ENCODE data around the gene MYH11.
"Not testable (repeated sequence)": the region's sequence is repeated elsewhere in the genome, so short reads cannot be mapped to it uniquely, and the experiment has no call there.

The MYH11 gene

GRCh38 chr16:15729152-15729551, 127.7 kb downstream of the MYH11 start:
- Histone ChIP-seq H3K4me2 (ENCODE audit: insufficient read depth, low read length, poor library complexity, severe bottlenecking) (no peak overlapping the region), H4K8ac (ENCODE audit: low read depth, low read length) (peak overlapping the region; percentile 32), H2BK15ac (ENCODE audit: low read length) (no peak overlapping the region), H2BK5ac (ENCODE audit: low read length) (no peak overlapping the region), H3K4ac (ENCODE audit: low read length) (no peak overlapping the region), H3K79me1 (ENCODE audit: low read depth, low read length) (no peaks in the 10 kb centered on the region), H4K91ac (ENCODE audit: low read depth, low read length, poor library complexity) (no peak overlapping the region), H2BK12ac (ENCODE audit: low read length) (no peak overlapping the region), H3K4me3 (ENCODE audit: low read length in 2 of 2) (no peak overlapping the region), H2AK5ac (ENCODE audit: low read depth, low read length) (no peak overlapping the region), H3K27me3 (ENCODE audit: control insufficient read depth in 3 of 3, insufficient read depth in 3 of 3, low read depth in 1 of 3, low read length in 3 of 3) (no peaks in the 10 kb centered on the region), H3K18ac (ENCODE audit: low read length) (peak overlapping the region; percentile 19), H2AFZ (ENCODE audit: low read length) (no peak overlapping the region), H3K27ac (replicated peaks; ENCODE audit: low read length) (no peak overlapping the region), H3K4me1 (ENCODE audit: control insufficient read depth in 2 of 2, insufficient read depth in 1 of 2, low read depth in 1 of 2, low read length in 2 of 2) (no peaks in the 10 kb centered on the region), H3K23ac (ENCODE audit: low read depth, low read length, poor library complexity) (peak overlapping the region; percentile 86), H3K36me3 (replicated peaks in 1 of 2; ENCODE audit: control insufficient read depth in 2 of 2, insufficient read depth in 2 of 2, low read length in 2 of 2) (peaks cover 7 to 18% of the 10 kb centered on the region in 2 donors), H3K9ac (ENCODE audit: low read depth, low read length, poor library complexity) (peak overlapping the region; percentile 30), H2BK120ac (ENCODE audit: low read depth, low read length) (no peak overlapping the region), H3K14ac (ENCODE audit: low read length) (no peak overlapping the region), H3K9me3 (replicated peaks in 1 of 2; ENCODE audit: control insufficient read depth in 2 of 2, insufficient read depth in 1 of 2, low read depth in 1 of 2, low read length in 2 of 2) (no peaks in the 10 kb centered on the region)
- WGBS, 2 donors (ENCODE audit: extremely low coverage in 2 of 2, insufficient read length in 2 of 2, insufficient replicate concordance in 1 of 2), result no CpG with 5 or more reads among the region's 7 CpGs
- DNase-seq (ENCODE audit: low spot score), result no peak

- not testable (repeated sequence) for H3K9me3 ChIP-seq (replicated peaks in 1 of 2; ENCODE audit: control insufficient read depth in 2 of 2, insufficient read depth in 1 of 2, low read depth in 1 of 2, low read length in 2 of 2); H2BK12ac ChIP-seq (ENCODE audit: low read length); H2AK5ac ChIP-seq (ENCODE audit: low read depth, low read length); H3K4ac ChIP-seq (ENCODE audit: low read length); H4K91ac ChIP-seq (ENCODE audit: low read depth, low read length, poor library complexity); H3K4me3 ChIP-seq (ENCODE audit: low read length in 2 of 2); H2BK120ac ChIP-seq (ENCODE audit: low read depth, low read length); H3K23ac ChIP-seq (ENCODE audit: low read depth, low read length, poor library complexity); H3K18ac ChIP-seq (ENCODE audit: low read length); H3K79me1 ChIP-seq (ENCODE audit: low read depth, low read length); H4K8ac ChIP-seq (ENCODE audit: low read depth, low read length); H3K27ac ChIP-seq (replicated peaks; ENCODE audit: low read length); H3K27me3 ChIP-seq (ENCODE audit: control insufficient read depth in 3 of 3, insufficient read depth in 3 of 3, low read depth in 1 of 3, low read length in 3 of 3); DNase-seq (ENCODE audit: low spot score); H3K9ac ChIP-seq (ENCODE audit: low read depth, low read length, poor library complexity); H2AFZ ChIP-seq (ENCODE audit: low read length); H2BK15ac ChIP-seq (ENCODE audit: low read length); H2BK5ac ChIP-seq (ENCODE audit: low read length); H3K14ac ChIP-seq (ENCODE audit: low read length); H3K4me1 ChIP-seq (ENCODE audit: control insufficient read depth in 2 of 2, insufficient read depth in 1 of 2, low read depth in 1 of 2, low read length in 2 of 2); H3K4me2 ChIP-seq (ENCODE audit: insufficient read depth, low read length, poor library complexity, severe bottlenecking)
- H3K36me3 ChIP-seq (replicated peaks in 1 of 2; ENCODE audit: control insufficient read depth in 2 of 2, insufficient read depth in 2 of 2, low read length in 2 of 2), result peaks cover 7 to 21% of the 10 kb centered on the region in 2 donors
- no CpG with 5 or more reads among the region's 5 CpGs for WGBS, 2 donors (ENCODE audit: extremely low coverage in 2 of 2, insufficient read length in 2 of 2, insufficient replicate concordance in 1 of 2)
These were observed 129.1 kb downstream of the MYH11 start for GRCh38 chr16:15727697-15728096.

- Histone ChIP-seq H3K9me3 (replicated peaks in 1 of 2; ENCODE audit: control insufficient read depth in 2 of 2, insufficient read depth in 1 of 2, low read depth in 1 of 2, low read length in 2 of 2) (no peaks in the 10 kb centered on the region), H2AK5ac (ENCODE audit: low read depth, low read length) (no peak overlapping the region), H3K4me3 (ENCODE audit: low read length in 2 of 2) (no peak overlapping the region), H4K91ac (ENCODE audit: low read depth, low read length, poor library complexity) (no peak overlapping the region), H3K4me1 (ENCODE audit: control insufficient read depth in 2 of 2, insufficient read depth in 1 of 2, low read depth in 1 of 2, low read length in 2 of 2) (no peaks in the 10 kb centered on the region), H3K4ac (ENCODE audit: low read length) (no peak overlapping the region), H3K14ac (ENCODE audit: low read length) (no peak overlapping the region), H3K9ac (ENCODE audit: low read depth, low read length, poor library complexity) (no peak overlapping the region), H2BK12ac (ENCODE audit: low read length) (no peak overlapping the region), H3K79me1 (ENCODE audit: low read depth, low read length) (no peaks in the 10 kb centered on the region), H2AFZ (ENCODE audit: low read length) (no peak overlapping the region), H3K27ac (replicated peaks; ENCODE audit: low read length) (no peak overlapping the region), H3K18ac (ENCODE audit: low read length) (no peak overlapping the region), H3K4me2 (ENCODE audit: insufficient read depth, low read length, poor library complexity, severe bottlenecking) (no peak overlapping the region), H4K8ac (ENCODE audit: low read depth, low read length) (no peak overlapping the region), H3K27me3 (ENCODE audit: control insufficient read depth in 3 of 3, insufficient read depth in 3 of 3, low read depth in 1 of 3, low read length in 3 of 3) (no peaks in the 10 kb centered on the region), H3K23ac (ENCODE audit: low read depth, low read length, poor library complexity) (no peak overlapping the region), H2BK5ac (ENCODE audit: low read length) (no peak overlapping the region), H3K36me3 (replicated peaks in 1 of 2; ENCODE audit: control insufficient read depth in 2 of 2, insufficient read depth in 2 of 2, low read length in 2 of 2) (peaks cover 7 to 21% of the 10 kb centered on the region in 2 donors), H2BK120ac (ENCODE audit: low read depth, low read length) (no peak overlapping the region), H2BK15ac (ENCODE audit: low read length) (no peak overlapping the region)
- no CpG with 5 or more reads among the region's 18 CpGs for WGBS, 2 donors (ENCODE audit: extremely low coverage in 2 of 2, insufficient read length in 2 of 2, insufficient replicate concordance in 1 of 2)
- no peak for DNase-seq (ENCODE audit: low spot score)
These were observed 130.1 kb downstream of the MYH11 start for GRCh38 chr16:15726715-15727114.

- Histone ChIP-seq H2BK12ac (ENCODE audit: low read length) (no peak overlapping the region), H3K36me3 (replicated peaks in 1 of 2; ENCODE audit: control insufficient read depth in 2 of 2, insufficient read depth in 2 of 2, low read length in 2 of 2) (peaks cover 7 to 21% of the 10 kb centered on the region in 2 donors), H3K27ac (replicated peaks; ENCODE audit: low read length) (no peak overlapping the region), H3K4ac (ENCODE audit: low read length) (no peak overlapping the region), H4K8ac (ENCODE audit: low read depth, low read length) (no peak overlapping the region), H2AFZ (ENCODE audit: low read length) (no peak overlapping the region), H3K4me1 (ENCODE audit: control insufficient read depth in 2 of 2, insufficient read depth in 1 of 2, low read depth in 1 of 2, low read length in 2 of 2) (no peaks in the 10 kb centered on the region), H2BK120ac (ENCODE audit: low read depth, low read length) (no peak overlapping the region), H3K23ac (ENCODE audit: low read depth, low read length, poor library complexity) (no peak overlapping the region), H3K18ac (ENCODE audit: low read length) (no peak overlapping the region), H4K91ac (ENCODE audit: low read depth, low read length, poor library complexity) (no peak overlapping the region), H3K27me3 (ENCODE audit: control insufficient read depth in 3 of 3, insufficient read depth in 3 of 3, low read depth in 1 of 3, low read length in 3 of 3) (no peaks in the 10 kb centered on the region), H2BK15ac (ENCODE audit: low read length) (no peak overlapping the region), H3K4me3 (ENCODE audit: low read length in 2 of 2) (no peak overlapping the region), H3K9ac (ENCODE audit: low read depth, low read length, poor library complexity) (no peak overlapping the region), H3K14ac (ENCODE audit: low read length) (no peak overlapping the region), H3K9me3 (replicated peaks in 1 of 2; ENCODE audit: control insufficient read depth in 2 of 2, insufficient read depth in 1 of 2, low read depth in 1 of 2, low read length in 2 of 2) (no peaks in the 10 kb centered on the region), H3K79me1 (ENCODE audit: low read depth, low read length) (no peaks in the 10 kb centered on the region), H2BK5ac (ENCODE audit: low read length) (no peak overlapping the region), H3K4me2 (ENCODE audit: insufficient read depth, low read length, poor library complexity, severe bottlenecking) (no peak overlapping the region), H2AK5ac (ENCODE audit: low read depth, low read length) (no peak overlapping the region)
- no CpG with 5 or more reads among the region's 5 CpGs for WGBS, 2 donors (ENCODE audit: extremely low coverage in 2 of 2, insufficient read length in 2 of 2, insufficient replicate concordance in 1 of 2)
- DNase-seq (ENCODE audit: low spot score), result no peak
These were observed 131.1 kb downstream of the MYH11 start for GRCh38 chr16:15725641-15726240.
